Measurements from ENCODE around the gene NINJ2.

The NINJ2 gene

GRCh38 chr12:666766-667308 is 3.6 kb upstream of the NINJ2 start:
- no peak overlapping the region for H3K4me3 ChIP-seq (ENCODE audit: low read depth, low read length)
- TF ChIP-seq MAX (IDR thresholded peaks at IDR 0.05; ENCODE audit: low read depth, low read length) (peak; percentile 85), MYC (IDR thresholded peaks at IDR 0.05; ENCODE audit: low read depth, low read length) (peak; percentile 50; the same call in 1 of the 2 replicates), POLR2A (IDR thresholded peaks at IDR 0.05; ENCODE audit: extremely low read depth, insufficient read length) (no peak), CTCF (IDR thresholded peaks at IDR 0.05; ENCODE audit: low read depth, low read length) (no peak)
- peak; percentile 60 for DNase-seq (ENCODE audit: low read depth)

GRCh38 chr12:666066-666465 is 2.8 kb upstream of the NINJ2 start:
- DNase-seq (ENCODE audit: low read depth) = no peak
- H3K4me3 ChIP-seq (ENCODE audit: low read depth, low read length) = no peak overlapping the region
- TF ChIP-seq MYC (IDR thresholded peaks at IDR 0.05; ENCODE audit: low read depth, low read length) (no peak), MAX (IDR thresholded peaks at IDR 0.05; ENCODE audit: low read depth, low read length) (no peak), POLR2A (IDR thresholded peaks at IDR 0.05; ENCODE audit: extremely low read depth, insufficient read length) (no peak), CTCF (IDR thresholded peaks at IDR 0.05; ENCODE audit: low read depth, low read length) (no peak)

- no peak for DNase-seq (ENCODE audit: low read depth)
- TF ChIP-seq MYC (IDR thresholded peaks at IDR 0.05; ENCODE audit: low read depth, low read length) = no peak
- no peak for TF ChIP-seq CTCF (IDR thresholded peaks at IDR 0.05; ENCODE audit: low read depth, low read length)
- TF ChIP-seq MAX (IDR thresholded peaks at IDR 0.05; ENCODE audit: low read depth, low read length) = no peak
- TF ChIP-seq POLR2A (IDR thresholded peaks at IDR 0.05; ENCODE audit: extremely low read depth, insufficient read length) = no peak
- no peak overlapping the region for H3K4me3 ChIP-seq (ENCODE audit: low read depth, low read length)
Measured at GRCh38 chr12:664779-665092, 1.5 kb upstream of the NINJ2 start.

GRCh38 chr12:664075-664778 is 982 bp upstream of the NINJ2 start:
- TF ChIP-seq MYC (IDR thresholded peaks at IDR 0.05; ENCODE audit: low read depth, low read length) = no peak
- no peak for TF ChIP-seq CTCF (IDR thresholded peaks at IDR 0.05; ENCODE audit: low read depth, low read length)
- no peak for TF ChIP-seq MAX (IDR thresholded peaks at IDR 0.05; ENCODE audit: low read depth, low read length)
- no peak for TF ChIP-seq POLR2A (IDR thresholded peaks at IDR 0.05; ENCODE audit: extremely low read depth, insufficient read length)
- no peak overlapping the region for H3K4me3 ChIP-seq (ENCODE audit: low read depth, low read length)
- DNase-seq (ENCODE audit: low read depth) = no peak

GRCh38 chr12:662566-663292 is 516 bp downstream of the NINJ2 start:
- TF ChIP-seq MAX (IDR thresholded peaks at IDR 0.05; ENCODE audit: low read depth, low read length) = no peak
- TF ChIP-seq POLR2A (IDR thresholded peaks at IDR 0.05; ENCODE audit: extremely low read depth, insufficient read length) = no peak
- no peak for TF ChIP-seq MYC (IDR thresholded peaks at IDR 0.05; ENCODE audit: low read depth, low read length)
- TF ChIP-seq CTCF (IDR thresholded peaks at IDR 0.05; ENCODE audit: low read depth, low read length) = no peak
- peak overlapping the region; percentile 30 for H3K4me3 ChIP-seq (ENCODE audit: low read depth, low read length)
- DNase-seq (ENCODE audit: low read depth) = peak; percentile 69
